ENCODE data around the gene RMND1. TPM values are rescaled to one million over a fixed set of nuclear protein-coding genes. Genes with fewer than 3 reads are reported as not detected.

RMND1 gene
- total and polyA plus RNA-seq, 9 of the 15 experiments (the other 6 are each of a cell fraction or from before 2014, with no cell fraction given): 26.9 to 47.8 (median 36.2) TPM

- no peaks in the 10 kb centered on the region for H3K9me1 ChIP-seq (ENCODE audit: control insufficient read depth, insufficient read depth, low read length)
- H4K20me1 ChIP-seq (replicated peaks; ENCODE audit: control insufficient read depth, insufficient read depth, low read length): no peaks in the 10 kb centered on the region
- ATAC-seq: no peak
- H3K4me1 ChIP-seq (replicated peaks in 1 of 2; ENCODE audit: control insufficient read depth in 2 of 2, insufficient read depth in 2 of 2, low read length in 2 of 2): no peaks in the 10 kb centered on the region
- H3K4me2 ChIP-seq (ENCODE audit: insufficient read depth, low read length): no peak overlapping the region
- no peak for FAIRE-seq
- intact Hi-C loops (cut with micrococcal nuclease): loop anchor here (10.0 kb wide), 1 partner anchor 839 kb away; no protein-coding TSS in a partner anchor
- 88% methylated on average over 4 of the region's 4 CpGs for WGBS (ENCODE audit: insufficient coverage, low coverage, missing lambda C conversion rate)
- no peak overlapping the region for H3K9ac ChIP-seq (ENCODE audit: insufficient read depth in 1 of 2, low read depth in 2 of 2, low read length in 2 of 2)
- no peaks in the 10 kb centered on the region for H3K79me2 ChIP-seq (ENCODE audit: control insufficient read depth, insufficient read depth, low read length)
- in situ Hi-C loops (cut with MboI): no loop called here
- TF ChIP-seq GTF2F1 (IDR thresholded peaks at IDR 0.05; ENCODE audit: low read depth, low read length): no peak
- no peak for TF ChIP-seq PHTF2 (CRISPR knock-in tag; IDR thresholded peaks at IDR 0.05)
- no peak for TF ChIP-seq KLF16 (IDR thresholded peaks at IDR 0.05)
- TF ChIP-seq ZNF780A (CRISPR knock-in tag; IDR thresholded peaks at IDR 0.05): no peak
- TF ChIP-seq ZNF146 (CRISPR knock-in tag; IDR thresholded peaks at IDR 0.05; ENCODE audit: unreplicated experiment): no peak
- H3K4me3 ChIP-seq: no peak overlapping the region
- no peak overlapping the region for H2AFZ ChIP-seq (ENCODE audit: low read depth, low read length)
- peaks cover 76% of the 10 kb centered on the region for H3K36me3 ChIP-seq (ENCODE audit: control insufficient read depth, insufficient read depth, low read length)
- H3K27me3 ChIP-seq (ENCODE audit: control insufficient read depth in 2 of 2, insufficient read depth in 2 of 2, low read length in 2 of 2): no peaks in the 10 kb centered on the region
- no peaks in the 10 kb centered on the region for H3K9me3 ChIP-seq (replicated peaks; ENCODE audit: control insufficient read depth, insufficient read depth, low read depth, low read length)
- ChIA-PET CTCF (ENCODE audit: low intra/inter-chr PET ratio) (no interaction called here), POLR2A (interaction anchor here (0.6 kb wide), 2 partner anchors 9 to 357 kb away, joined by 3 read pairs; no protein-coding TSS in a partner anchor)
- no TSS peak for BruUV-seq (replicated peaks)
- H3K27ac ChIP-seq (ENCODE audit: extremely low read depth, low read depth, low read length): no peak overlapping the region
- no peak for DNase-seq (ENCODE audit: extremely low read depth in 1 of 4, low spot score in 3 of 4)
These were observed 26.4 kb downstream of the RMND1 start for GRCh38 chr6:151425561-151425960.

DNA sequence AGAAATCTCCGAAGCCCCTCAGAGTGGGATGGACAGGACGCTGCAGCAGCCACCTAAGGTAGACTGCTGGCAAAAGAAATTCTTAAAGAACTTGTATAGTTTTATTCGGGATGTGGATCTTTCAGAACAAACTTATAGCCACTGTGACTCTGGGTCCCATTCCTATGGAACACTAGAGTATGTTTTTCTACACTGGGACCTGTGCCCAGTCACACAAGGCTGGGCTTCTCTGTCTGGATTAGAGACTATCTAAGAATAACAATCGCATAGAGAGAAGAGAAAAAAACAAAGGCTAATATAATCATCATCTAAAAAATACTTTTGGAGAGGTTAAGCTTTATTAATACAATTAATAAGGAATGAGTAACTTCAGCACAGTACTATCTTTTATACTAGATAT is 28.9 kb downstream of the RMND1 start:
- Histone ChIP-seq H3K79me2 (ENCODE audit: control insufficient read depth, insufficient read depth, low read length) (no peaks in the 10 kb centered on the region), H3K27me3 (ENCODE audit: control insufficient read depth in 2 of 2, insufficient read depth in 2 of 2, low read length in 2 of 2) (no peaks in the 10 kb centered on the region), H3K36me3 (ENCODE audit: control insufficient read depth, insufficient read depth, low read length) (peaks cover 64% of the 10 kb centered on the region), H3K4me1 (replicated peaks in 1 of 2; ENCODE audit: control insufficient read depth in 2 of 2, insufficient read depth in 2 of 2, low read length in 2 of 2) (no peaks in the 10 kb centered on the region), H3K9me3 (replicated peaks; ENCODE audit: control insufficient read depth, insufficient read depth, low read depth, low read length) (no peaks in the 10 kb centered on the region), H3K27ac (ENCODE audit: extremely low read depth, low read depth, low read length) (no peak overlapping the region), H4K20me1 (replicated peaks; ENCODE audit: control insufficient read depth, insufficient read depth, low read length) (no peaks in the 10 kb centered on the region), H3K4me3 (no peak overlapping the region), H3K4me2 (ENCODE audit: insufficient read depth, low read length) (no peak overlapping the region), H3K9ac (ENCODE audit: insufficient read depth in 1 of 2, low read depth in 2 of 2, low read length in 2 of 2) (no peak overlapping the region), H2AFZ (ENCODE audit: low read depth, low read length) (no peak overlapping the region), H3K9me1 (ENCODE audit: control insufficient read depth, insufficient read depth, low read length) (no peaks in the 10 kb centered on the region)
- no peak for FAIRE-seq
- ATAC-seq: no peak
- CTCF ChIA-PET (ENCODE audit: low intra/inter-chr PET ratio): no interaction called here
- POLR2A ChIA-PET: no interaction called here
- 83% methylated on average over 4 of the region's 4 CpGs for WGBS (ENCODE audit: insufficient coverage, low coverage, missing lambda C conversion rate)
- in situ Hi-C loops (cut with MboI): loop anchor here (25.0 kb wide), 1 partner anchor 1564 kb away; the partner anchor contains the start of gene FBXO5
- intact Hi-C loops (cut with micrococcal nuclease): loop anchor here (10.0 kb wide), 1 partner anchor 842 kb away; no protein-coding TSS in a partner anchor
- DNase-seq (ENCODE audit: extremely low read depth in 1 of 4, low spot score in 3 of 4): no peak
- no TSS peak for BruUV-seq (replicated peaks)
- no peak for TF ChIP-seq SRSF3 (IDR thresholded peaks at IDR 0.05; ENCODE audit: insufficient read depth, low read length)
- TF ChIP-seq TRIM28 (IDR thresholded peaks at IDR 0.05): no peak
- no peak for TF ChIP-seq CTBP1 (IDR thresholded peaks at IDR 0.05; ENCODE audit: borderline replicate concordance)
- TF ChIP-seq ZNF324 (CRISPR knock-in tag; IDR thresholded peaks at IDR 0.05): no peak
- no peak for TF ChIP-seq FOXK1 (CRISPR knock-in tag; IDR thresholded peaks at IDR 0.05; ENCODE audit: borderline replicate concordance)
- no peak for TF ChIP-seq C11orf30 (IDR thresholded peaks at IDR 0.05; ENCODE audit: low read depth)
- no peak for TF ChIP-seq ZBTB1 (CRISPR knock-in tag; IDR thresholded peaks at IDR 0.05; ENCODE audit: borderline replicate concordance, low read depth)
- TF ChIP-seq CHCHD3 (CRISPR knock-in tag; IDR thresholded peaks at IDR 0.05): no peak
- TF ChIP-seq ZNF140 (CRISPR knock-in tag; IDR thresholded peaks at IDR 0.05): no peak

Data from K562 (cell line).